ENCODE measurements around the gene ADCY9. TPM values are rescaled to one million over a fixed set of nuclear protein-coding genes. Genes with fewer than 3 reads are reported as not detected.

The ADCY9 gene
- total RNA-seq, 2 experiments from 2014 or later = 7.1 to 7.4 TPM

GRCh38 chr16:3924763-3925162 lies 191.5 kb downstream of the ADCY9 start:
- H3K27ac Mint-ChIP-seq = no peak overlapping the region
- ATAC-seq (ENCODE audit: poor library complexity) = no peak

GRCh38 chr16:3922241-3922640 lies 194.0 kb downstream of the ADCY9 start:
- ChIA-PET POLR2A (no interaction called here), CTCF (no interaction called here)
- Histone ChIP-seq H3K4me1 (ENCODE audit: insufficient read depth, low read length) (no peaks in the 10 kb centered on the region), H3K27me3 (ENCODE audit: control insufficient read depth in 1 of 2, insufficient read depth in 2 of 2, low read length in 2 of 2) (peaks cover 4 to 13% of the 10 kb centered on the region in 2 experiments), H3K27ac (ENCODE audit: low read depth in 1 of 2, low read length in 2 of 2) (no peak overlapping the region), H3K36me3 (ENCODE audit: insufficient read depth, low read length) (no peaks in the 10 kb centered on the region), H3K4me3 (ENCODE audit: low read length) (no peak overlapping the region), H3K9me3 (ENCODE audit: control insufficient read depth in 1 of 2, insufficient read depth in 1 of 2, low read length in 2 of 2) (peaks cover 6 to 22% of the 10 kb centered on the region in 2 experiments)
- no peak overlapping the region for H3K27ac Mint-ChIP-seq
- no peak for TF ChIP-seq CTCF (IDR thresholded peaks at IDR 0.05)
- H3K4me3 Mint-ChIP-seq = no peak overlapping the region
- no peaks in the 10 kb centered on the region for H3K4me1 Mint-ChIP-seq (ENCODE audit: low read depth)
- peaks cover 17% of the 10 kb centered on the region for H3K27me3 Mint-ChIP-seq
- H3K36me3 Mint-ChIP-seq (ENCODE audit: low read depth) = no peaks in the 10 kb centered on the region
- intact Hi-C loops (cut with DNase I, micrococcal nuclease) = no loop called here
- DNase-seq = no peak
- peaks cover 3% of the 10 kb centered on the region for H3K9me3 Mint-ChIP-seq
- no peak for ATAC-seq (ENCODE audit: poor library complexity)

More at GRCh38 chr16:3924763-3925162, 191.5 kb downstream of the ADCY9 start:
- Mint-ChIP-seq H3K4me3 (no peak overlapping the region), H3K36me3 (ENCODE audit: low read depth) (no peaks in the 10 kb centered on the region), H3K4me1 (ENCODE audit: low read depth) (no peaks in the 10 kb centered on the region), H3K27me3 (peaks cover 13% of the 10 kb centered on the region), H3K9me3 (no peaks in the 10 kb centered on the region)
- H3K27ac ChIP-seq (ENCODE audit: low read depth in 1 of 2, low read length in 2 of 2) = no peak overlapping the region
- no peak for TF ChIP-seq CTCF (IDR thresholded peaks at IDR 0.05)
- intact Hi-C loops (cut with DNase I, micrococcal nuclease) = no loop called here
- H3K9me3 ChIP-seq (ENCODE audit: control insufficient read depth in 1 of 2, insufficient read depth in 1 of 2, low read length in 2 of 2) = peaks cover 0 to 8% of the 10 kb centered on the region in 2 experiments
- H3K4me3 ChIP-seq (ENCODE audit: low read length) = no peak overlapping the region
- CTCF ChIA-PET = interaction anchor here (0.6 kb wide), 1 partner anchor 25 kb away, joined by 4 read pairs; no protein-coding TSS in a partner anchor
- no peaks in the 10 kb centered on the region for H3K36me3 ChIP-seq (ENCODE audit: insufficient read depth, low read length)
- no peak for DNase-seq
- POLR2A ChIA-PET = no interaction called here
- H3K4me1 ChIP-seq (ENCODE audit: insufficient read depth, low read length) = no peaks in the 10 kb centered on the region
- H3K27me3 ChIP-seq (ENCODE audit: control insufficient read depth in 1 of 2, insufficient read depth in 2 of 2, low read length in 2 of 2) = peaks cover 4 to 13% of the 10 kb centered on the region in 2 experiments

- Histone ChIP-seq H3K36me3 (ENCODE audit: insufficient read depth, low read length) (no peaks in the 10 kb centered on the region), H3K4me3 (ENCODE audit: low read length) (no peak overlapping the region), H3K9me3 (ENCODE audit: control insufficient read depth in 1 of 2, insufficient read depth in 1 of 2, low read length in 2 of 2) (peaks cover 6 to 27% of the 10 kb centered on the region in 2 experiments), H3K27me3 (ENCODE audit: control insufficient read depth in 1 of 2, insufficient read depth in 2 of 2, low read length in 2 of 2) (peaks cover 4 to 13% of the 10 kb centered on the region in 2 experiments), H3K4me1 (ENCODE audit: insufficient read depth, low read length) (no peaks in the 10 kb centered on the region), H3K27ac (ENCODE audit: low read depth in 1 of 2, low read length in 2 of 2) (no peak overlapping the region)
- TF ChIP-seq CTCF (IDR thresholded peaks at IDR 0.05) = no peak
- Mint-ChIP-seq H3K4me1 (ENCODE audit: low read depth) (no peaks in the 10 kb centered on the region), H3K4me3 (no peak overlapping the region), H3K27ac (no peak overlapping the region), H3K27me3 (peaks cover 17% of the 10 kb centered on the region), H3K9me3 (peaks cover 3% of the 10 kb centered on the region), H3K36me3 (ENCODE audit: low read depth) (no peaks in the 10 kb centered on the region)
- DNase-seq (no peak), ATAC-seq (ENCODE audit: poor library complexity) (no peak)
- ChIA-PET POLR2A (no interaction called here), CTCF (no interaction called here)
- intact Hi-C loops (cut with DNase I, micrococcal nuclease) = no loop called here
Measured at GRCh38 chr16:3920206-3920605, 196.0 kb downstream of the ADCY9 start.
